GM18511 (cell line): Measurements from ENCODE around the gene METAP2.

Experiments used
- ATAC-seq: cut with Tn5 transposase; IDR thresholded peaks from one replicate; pipeline ENCODE4 v1.9.1; 2021; ENCODE audit warnings: mild to moderate bottlenecking, moderate library complexity; ENCODE audit not compliant: unreplicated experiment

The METAP2 gene

GRCh38 chr12:95548539-95549391 is 74.8 kb downstream of the METAP2 start:
- no peak for ATAC-seq

DNA sequence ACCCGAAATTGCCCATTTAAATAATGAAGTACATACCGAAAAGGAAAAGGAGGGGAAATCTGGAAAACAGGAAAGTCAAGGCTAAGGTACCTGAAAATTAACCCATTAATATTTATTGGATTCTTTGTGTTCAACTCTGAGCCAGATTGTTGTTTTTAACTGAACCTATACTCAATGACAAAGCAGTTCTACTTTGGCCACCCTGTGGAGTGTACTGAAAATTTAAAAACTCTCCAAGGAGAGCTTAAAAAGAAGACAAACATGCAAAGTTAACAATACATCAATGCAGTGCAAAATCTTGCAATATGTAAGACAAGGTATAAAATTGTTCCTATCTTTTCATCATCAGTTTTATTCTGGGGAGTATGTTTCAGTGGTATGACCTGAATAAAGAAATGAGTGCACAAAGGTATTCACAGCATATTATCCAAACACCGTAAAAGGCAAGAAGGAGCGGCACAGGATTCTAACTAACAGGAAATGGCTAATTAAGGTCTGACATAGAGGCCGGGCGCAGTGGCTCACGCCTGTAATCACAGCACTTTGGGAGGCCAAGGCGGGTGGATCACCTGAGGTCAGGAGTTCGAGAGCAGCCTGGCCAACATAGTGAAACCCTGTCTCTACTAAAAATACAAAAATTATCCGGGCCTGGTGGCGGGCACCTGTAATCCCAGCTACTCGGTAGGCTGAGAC is 75.6 kb downstream of the METAP2 start:
- ATAC-seq = no peak

GRCh38 chr12:95551305-95551704 is 77.4 kb downstream of the METAP2 start, which contains the start of gene USP44:
Gene USP44, minus strand, starts transcription at chr12:95551476. Its CDS starts 17,220 bp downstream, at chr12:95534256.
- ATAC-seq = no peak

GRCh38 chr12:95551913-95552516 is 78.1 kb downstream of the METAP2 start:
- ATAC-seq = no peak

- ATAC-seq = no peak
Observed at GRCh38 chr12:95553197-95553943, 79.4 kb downstream of the METAP2 start.

DNA sequence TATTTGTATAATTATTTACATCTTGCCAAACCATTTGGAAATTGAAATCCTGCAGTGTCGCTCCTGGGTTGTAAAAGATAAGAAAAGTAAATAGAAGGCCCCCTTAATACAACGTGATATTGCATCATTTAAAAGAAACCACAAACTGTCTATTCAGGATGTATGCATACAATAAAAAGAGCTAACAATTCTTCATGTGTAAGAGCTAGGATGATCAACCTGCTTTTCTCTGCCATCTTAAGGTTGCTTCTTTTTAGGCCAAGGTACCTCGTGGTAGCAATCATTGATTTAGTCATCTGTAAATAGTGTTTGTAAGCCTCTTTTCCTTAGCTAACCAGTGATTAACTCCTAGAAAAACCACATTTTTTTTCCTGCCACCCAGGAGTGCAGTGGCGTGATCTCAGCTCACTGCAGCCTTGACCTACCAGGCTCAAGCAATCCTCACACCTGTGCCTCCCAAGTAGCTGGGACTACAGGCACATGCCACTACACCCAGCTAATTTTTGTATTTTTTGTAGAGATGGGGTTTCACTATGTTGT is 80.7 kb downstream of the METAP2 start:
- no peak for ATAC-seq

GRCh38 chr12:95557625-95558024 is 83.7 kb downstream of the METAP2 start:
- no peak for ATAC-seq
